GM18519 (cell line): ENCODE measurements around the gene TMEM100.
A peak's percentile ranks its signal among the peaks of the same experiment; 100 is the strongest.

ENCODE experiments used
- ATAC-seq: cut with Tn5 transposase; IDR thresholded peaks from one replicate; pipeline ENCODE4 v1.9.1; 2021; ENCODE audit warnings: mild to moderate bottlenecking, moderate library complexity; ENCODE audit not compliant: unreplicated experiment, low FRiP score

Gene TMEM100

DNA sequence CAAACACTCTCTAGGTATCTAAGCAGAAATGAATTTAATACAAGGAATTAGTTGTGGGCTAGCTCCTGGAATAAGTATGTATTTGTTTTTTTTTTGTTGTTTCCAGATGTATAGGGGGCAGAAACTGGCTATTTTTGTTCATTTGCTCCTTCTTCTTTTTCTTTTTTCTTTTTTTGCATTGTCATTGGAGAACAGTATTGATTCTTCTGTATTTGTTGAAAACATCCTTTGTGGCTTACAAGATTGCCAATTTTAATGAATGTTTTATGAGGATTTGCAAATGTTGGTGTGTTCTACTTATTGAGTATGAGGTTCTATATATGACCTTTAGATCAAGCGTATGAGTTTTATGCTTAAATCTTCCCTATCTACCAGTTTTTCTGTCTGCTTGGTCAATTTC, 22.6 kb upstream of the TMEM100 start:
- ATAC-seq = no peak

DNA sequence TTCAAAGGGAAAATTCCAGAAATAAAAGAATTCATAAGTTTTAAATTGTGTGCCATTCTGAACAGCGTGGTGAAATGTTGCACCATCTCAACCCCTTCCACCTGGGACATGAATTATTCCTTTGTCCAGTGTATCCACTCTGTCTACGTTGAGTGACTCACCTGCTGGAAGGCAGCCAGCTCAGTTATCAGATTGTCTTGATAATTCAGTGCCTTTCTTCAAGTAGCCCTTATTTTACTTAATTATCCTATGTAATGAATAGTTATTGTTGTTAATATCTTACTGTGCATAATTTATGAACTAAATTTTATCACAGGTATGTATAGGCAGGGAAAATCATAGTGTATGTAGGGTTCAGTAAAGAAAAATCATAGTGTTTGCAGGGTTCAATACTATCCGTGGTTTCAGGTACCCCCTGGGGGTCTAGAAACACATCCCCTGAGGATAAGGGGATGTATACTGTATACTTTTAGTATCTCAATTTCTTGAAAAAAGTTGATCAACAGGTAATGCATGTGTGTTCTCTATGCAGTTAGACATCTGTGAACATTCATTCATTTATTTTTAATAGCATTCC, 20.5 kb upstream of the TMEM100 start:
- ATAC-seq = peak; percentile 27

DNA sequence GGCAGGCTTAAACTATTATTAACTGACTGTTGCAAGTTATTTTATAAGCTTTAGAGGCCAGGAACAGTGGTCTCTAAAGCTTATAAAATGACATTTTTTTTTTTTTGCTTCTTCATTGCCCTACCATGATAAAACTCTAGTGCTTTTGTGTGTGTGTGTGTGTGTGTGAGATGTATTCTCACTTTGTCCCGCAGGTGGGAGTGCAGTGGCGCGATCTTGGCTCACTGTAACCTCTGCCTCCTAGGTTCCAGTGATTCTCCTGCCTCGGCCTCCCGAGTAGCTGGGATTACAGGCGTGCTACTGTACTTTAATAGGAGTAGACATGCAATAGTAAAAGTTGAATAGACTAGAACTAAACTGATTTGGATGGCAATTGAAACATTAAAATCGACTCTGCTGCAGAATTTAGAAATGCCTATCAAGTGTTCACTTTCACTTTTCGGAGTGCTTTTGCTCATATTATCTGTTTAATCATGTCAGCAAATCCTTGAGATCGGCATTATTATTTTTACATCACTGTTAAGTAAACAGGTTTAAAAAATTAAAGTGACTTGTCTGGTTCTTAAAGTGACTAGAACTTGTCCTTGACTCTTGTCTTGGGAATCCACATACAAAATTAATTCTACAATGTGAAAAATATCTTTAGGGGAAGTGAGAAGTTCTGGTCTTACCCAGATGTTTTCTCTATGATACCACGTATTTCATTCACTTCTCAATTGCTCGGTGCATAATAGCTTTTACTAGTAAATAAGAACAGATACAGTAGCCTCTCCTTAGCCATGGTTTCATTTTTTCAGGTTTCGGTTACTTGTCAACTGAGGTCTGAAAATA, 19.8 kb upstream of the TMEM100 start:
- peak; percentile 92 for ATAC-seq

DNA sequence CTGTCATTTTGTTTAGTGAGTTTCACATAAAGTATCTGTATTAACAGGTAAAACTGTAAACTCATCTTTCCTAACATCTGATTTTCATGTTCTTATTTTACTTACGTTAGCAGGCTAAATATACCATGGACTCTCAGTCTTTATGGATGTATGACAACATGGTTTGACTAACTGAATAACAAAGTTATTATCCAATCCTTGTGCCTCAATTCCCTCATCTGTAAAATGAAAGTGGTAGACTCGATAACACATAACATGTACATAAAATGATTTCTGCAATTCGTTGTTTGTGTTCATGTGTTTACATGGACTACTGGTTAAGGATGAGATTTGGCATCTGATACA, 18.7 kb upstream of the TMEM100 start:
- no peak for ATAC-seq

DNA sequence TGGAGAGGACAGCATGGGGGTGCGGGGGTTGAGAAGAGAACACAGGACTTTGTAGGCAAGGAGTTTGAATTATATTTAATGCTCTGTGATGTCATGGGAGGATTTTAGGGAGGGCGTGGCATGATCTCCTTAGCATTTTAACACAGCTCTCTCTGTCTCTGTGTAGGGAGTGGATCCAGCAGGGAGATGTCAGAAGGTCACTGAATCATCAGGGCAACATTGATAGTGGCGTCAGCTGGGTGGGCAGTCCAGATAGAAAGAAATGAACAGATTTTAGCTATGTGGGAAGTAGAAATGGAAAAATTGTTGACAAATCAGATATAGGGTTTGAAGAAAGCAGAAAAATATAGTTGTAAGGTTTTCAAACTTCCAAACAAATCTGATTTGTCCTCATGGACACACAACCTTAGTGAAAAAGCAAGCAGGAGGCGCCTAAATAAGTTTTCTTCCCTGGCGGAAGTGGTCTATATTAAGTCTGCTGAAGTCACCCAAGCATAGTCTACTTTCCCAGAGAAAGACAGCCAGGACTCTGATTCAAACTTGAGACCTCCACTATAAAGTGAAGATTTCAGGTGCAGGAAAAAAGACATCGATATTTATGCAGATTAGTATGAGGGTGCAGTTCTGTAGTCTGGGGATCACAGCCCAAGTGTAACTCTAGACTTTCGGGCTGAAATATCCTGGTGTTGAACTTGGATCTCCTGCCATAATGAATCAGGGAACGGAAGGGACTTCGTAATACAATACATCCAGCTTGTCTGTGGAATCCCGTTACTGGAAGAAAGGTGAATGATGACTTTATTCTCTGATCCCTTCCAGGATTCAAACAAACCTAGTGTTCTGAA, 18.1 kb upstream of the TMEM100 start:
- no peak for ATAC-seq

DNA sequence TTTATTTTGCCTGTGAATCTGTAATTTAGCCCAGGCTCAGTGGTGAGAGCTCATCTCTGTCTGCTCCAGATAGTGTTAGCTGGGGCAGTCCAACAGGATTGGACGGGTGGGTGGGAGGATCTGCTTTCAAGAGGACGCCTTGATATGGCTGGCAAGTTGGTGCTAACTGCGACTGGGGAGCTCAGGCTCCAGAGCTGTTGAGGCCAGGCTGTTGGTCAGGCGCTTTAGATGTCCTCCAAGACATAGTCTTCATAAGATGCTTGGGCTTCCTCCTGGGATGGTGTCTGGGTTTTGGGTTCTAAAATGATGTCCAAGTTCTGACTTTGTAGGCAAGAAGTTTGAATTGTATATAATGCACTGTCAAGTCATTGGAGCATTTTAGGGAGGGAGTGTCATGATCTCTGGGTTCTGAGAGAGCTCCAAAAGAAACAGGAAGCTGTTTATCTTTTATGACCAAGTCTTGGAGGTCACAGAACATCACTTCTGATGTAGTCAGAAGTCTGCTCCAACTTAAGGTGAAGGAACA, 15.4 kb upstream of the TMEM100 start:
- no peak for ATAC-seq

DNA sequence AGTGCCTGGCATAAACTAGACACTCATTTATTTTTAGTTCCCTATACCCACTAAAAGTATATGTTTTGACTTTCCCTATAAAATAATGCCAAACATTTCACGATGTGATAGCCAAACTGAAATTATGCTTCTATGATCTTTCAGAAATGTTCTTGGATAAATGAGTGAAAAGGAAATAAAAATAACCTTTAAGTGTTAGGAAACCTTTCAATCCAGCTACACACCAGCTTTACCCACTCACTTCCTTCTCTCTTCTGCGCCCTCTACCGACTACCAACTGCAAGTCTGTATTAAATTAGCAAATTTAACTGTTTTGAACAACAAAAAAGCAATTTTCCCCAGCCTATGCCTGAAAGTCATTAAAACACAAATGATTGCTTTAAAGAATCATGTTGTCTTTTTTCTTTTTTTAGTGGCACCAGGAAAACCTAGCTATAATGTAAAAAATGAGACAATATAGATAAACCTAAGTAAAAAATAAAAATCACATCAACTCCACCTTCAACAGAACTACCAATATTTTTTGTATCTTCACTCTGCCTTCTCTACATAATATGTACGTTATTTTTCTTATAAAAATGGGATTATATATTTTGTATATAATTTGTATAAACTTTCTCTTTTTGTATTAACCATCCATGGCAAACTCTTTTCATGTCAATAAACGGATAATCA, 13.2 kb upstream of the TMEM100 start:
- ATAC-seq = no peak

DNA sequence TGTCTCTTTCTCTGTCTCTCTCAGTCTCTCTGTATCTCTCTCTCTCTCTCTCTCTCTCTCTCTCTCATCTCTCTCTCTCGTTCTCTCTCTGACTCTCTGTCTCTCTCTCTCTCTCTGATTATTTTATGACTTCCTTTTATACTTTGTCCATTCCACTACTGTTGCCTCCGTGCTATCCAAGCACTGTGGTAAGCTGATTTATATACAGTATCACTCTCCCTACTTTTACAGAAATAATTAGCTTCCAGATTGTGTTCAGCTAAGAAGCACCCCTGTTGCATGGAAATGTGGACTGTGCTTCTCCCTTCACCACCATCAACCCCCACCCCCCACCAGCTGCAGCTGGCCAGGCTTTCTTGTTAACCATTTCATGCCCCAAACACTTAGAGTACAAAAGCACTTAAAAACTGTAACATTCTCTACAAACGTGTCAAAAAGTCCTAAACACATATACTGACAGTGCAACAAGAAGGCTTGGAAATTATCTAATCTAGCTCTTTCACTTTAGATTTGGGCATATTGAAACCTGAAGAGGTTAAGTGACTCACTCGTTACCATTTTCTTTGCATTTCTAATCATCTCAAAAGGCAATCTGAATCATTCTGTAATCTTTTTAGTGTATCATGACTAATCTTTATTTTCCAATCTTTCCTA, 11.6 kb upstream of the TMEM100 start:
- ATAC-seq = peak; percentile 56

DNA sequence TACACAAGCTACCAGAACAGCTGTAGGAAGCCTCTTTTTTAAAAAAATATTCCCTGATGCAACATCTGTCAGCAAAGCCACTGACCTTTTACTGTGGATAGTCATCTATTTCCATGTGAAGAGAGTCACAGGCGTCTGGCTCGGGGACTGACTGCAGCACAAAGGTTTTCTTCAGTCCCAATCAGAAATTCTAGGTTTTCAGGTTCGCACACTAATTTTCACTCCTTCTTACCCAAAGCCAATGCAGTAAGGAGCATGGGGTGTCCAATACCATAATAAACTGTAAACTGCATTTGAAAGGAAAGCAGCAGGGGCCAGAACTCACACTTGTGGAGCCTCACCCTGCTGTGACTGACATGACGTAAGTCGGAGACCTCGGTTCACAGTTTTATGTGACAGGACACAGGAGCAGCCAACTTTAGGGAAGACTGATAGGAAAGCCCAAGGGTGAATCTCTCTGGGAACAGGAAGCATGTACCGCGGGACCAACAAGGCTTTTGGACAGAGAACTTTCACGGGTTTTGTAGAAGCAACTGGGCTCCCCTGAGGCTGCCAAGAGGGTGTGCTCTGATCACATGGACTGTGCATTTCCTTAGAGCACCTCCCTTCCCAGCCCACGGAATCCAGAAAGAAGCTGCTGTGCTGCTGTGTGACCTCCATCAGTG, 9.1 kb upstream of the TMEM100 start:
- ATAC-seq = no peak

DNA sequence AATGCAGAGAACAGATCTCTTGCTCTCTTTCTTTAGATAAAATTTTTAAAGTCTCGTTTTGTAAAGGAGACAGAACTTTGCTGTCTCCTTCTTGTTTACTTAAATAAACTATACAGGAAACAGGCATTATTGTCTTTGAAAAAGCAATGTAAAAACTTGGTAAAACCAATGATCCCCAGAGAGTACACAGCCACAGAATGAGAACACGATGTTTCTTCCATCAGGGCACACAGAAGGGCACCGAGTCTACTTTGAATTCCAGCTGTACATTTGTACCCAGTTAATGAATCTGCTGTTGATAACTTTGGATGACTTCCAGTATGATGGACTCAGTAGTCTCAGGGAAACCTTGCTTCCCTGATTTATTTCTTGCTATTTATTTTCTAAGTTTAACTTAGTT, 8.1 kb upstream of the TMEM100 start:
- no peak for ATAC-seq

DNA sequence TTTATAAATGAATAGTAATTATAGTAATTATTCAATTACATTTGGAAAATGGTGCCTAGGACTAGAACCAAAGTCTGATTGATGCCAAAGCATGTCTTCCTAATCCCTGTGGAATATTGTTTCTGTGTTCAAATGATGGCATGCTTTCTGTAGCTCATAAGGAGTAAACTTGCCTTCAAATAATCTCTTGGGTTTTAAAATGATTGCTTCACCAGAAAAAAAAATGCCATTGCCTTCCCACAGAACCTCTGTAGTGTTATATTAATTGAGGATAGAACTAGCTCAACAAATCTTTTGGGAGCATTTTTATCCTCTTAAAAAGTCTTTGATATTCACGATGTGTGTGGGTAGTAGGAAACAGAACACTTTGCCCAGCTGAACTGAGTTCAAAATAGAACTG, 7.7 kb upstream of the TMEM100 start:
- no peak for ATAC-seq

DNA sequence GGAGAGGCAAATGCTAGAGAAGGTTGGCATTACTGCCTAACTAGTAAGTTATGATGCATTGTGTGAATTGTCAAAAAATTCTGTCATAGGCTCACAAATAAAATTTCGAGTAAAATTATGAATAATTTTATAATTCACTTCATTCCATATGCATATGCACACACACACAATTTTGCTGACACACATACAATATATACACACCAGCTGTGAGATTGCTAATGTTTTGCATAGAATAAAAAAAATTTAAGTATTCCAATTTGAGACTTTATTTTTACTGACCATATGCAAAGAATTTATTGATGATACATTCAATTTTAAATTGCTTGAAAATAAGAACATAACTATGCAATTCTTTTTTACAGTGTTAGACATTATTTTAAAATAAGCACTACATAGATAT, 6.8 kb upstream of the TMEM100 start:
- ATAC-seq = no peak

DNA sequence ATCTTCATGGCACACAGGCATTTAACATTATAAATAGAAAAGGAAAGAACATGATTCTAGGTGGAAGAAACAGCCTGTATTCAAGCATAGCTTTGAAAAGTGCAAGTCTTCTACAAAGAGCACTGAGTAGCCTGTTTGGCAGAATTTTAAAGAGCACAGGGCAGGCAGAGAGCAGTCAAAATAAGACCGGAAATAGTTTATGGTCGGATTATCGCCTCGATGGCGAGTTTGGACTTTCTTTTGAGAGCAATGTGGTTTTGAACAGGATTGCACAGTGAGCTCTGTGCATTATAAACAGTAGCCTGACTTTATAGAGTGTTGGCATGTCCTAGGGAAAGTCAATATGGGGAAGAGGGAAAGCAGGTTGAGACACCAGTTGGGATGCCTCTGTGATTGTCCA, 6.2 kb upstream of the TMEM100 start:
- ATAC-seq = no peak

DNA sequence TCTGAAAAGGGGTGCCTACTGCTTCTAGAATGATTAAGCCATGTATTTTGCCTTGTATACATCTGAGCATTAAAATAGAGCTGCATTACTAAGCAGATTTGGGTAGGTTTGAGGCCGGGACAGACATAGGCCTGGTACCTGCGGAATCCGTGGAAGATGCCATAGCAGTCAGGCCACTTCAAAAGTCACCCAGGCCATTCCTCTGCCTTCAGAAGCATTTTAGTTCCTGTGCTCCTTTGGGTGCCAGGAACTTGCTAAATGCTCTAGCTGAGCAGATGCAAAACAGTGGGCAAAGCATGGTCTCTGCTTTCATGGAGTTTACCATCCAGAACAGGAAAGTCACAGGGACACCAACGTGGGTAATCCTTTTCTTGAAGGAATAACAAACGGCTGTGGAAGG, 5.7 kb upstream of the TMEM100 start:
- ATAC-seq = no peak

DNA sequence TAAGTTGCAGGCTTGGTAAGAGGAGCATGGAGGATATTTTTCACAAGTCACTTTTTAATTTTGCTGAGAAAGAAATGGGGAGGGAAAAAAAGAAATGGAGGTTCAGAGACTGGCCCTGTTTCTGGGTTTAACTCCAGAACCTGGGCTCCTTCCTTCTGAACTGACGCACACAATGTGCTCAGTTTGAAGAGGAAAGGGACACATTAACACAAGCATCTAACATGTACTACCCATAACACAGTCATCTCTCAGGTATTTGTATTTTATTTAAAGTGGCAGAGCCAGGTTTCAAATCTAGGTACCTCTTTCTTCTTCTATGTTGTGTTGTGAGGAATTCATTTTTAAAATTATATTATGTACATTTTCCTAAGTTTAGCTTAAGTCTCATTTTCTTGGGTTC, 5.3 kb upstream of the TMEM100 start:
- ATAC-seq = no peak

DNA sequence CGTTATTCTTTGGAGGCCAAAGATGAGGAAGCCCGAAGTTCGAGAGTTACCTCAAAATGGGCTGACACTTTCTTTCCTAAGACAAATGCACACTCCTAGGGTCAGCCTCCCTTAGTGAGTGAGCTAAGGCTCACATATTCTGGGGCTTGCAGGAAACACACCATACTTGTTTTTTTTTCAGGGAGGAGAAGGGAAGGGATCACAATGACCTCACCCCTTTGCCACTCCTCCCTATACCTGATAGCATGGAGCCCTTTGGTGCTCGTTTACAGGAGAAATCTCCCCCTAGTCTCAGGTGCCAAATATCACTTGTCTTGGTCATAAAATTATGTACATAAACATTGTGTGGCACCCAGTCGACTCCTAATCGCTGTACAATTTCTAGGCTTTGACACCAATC, 4.6 kb upstream of the TMEM100 start:
- ATAC-seq = no peak

DNA sequence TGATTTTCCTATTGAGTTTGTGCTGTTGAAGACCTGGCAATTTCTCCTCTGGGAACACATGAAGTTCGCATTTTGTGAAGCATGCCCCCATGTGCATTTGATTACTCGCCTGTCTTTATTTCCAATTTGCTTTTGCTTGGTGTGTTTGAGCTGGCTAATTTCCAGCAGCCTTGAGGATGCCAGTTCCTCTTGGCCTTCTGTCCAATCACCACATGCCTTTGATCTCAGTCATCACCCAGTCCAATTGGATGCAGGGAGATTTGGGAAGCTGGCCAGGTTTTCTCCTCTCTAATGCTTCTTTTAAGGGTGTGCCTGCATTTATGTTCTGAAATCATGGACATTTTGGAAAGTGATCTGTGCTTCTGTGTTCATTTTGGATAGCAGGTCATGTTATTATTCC, 3.8 kb upstream of the TMEM100 start:
- ATAC-seq = no peak

DNA sequence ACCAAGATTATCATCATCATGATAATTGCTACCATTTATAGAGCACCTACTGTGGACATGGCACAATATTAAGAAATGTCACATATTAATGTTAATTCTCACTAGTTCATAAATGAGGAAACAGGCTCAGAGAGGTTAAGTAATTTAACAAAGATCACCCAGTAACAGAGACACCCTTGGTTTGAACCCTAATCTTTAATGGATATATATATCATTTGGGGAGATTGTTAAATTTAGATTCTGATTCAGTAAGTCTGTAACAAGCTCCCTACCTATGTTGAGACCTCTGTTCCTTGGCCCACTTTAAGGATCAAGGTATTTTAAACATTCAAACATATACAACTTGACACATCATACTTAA, 804 bp upstream of the TMEM100 start:
- no peak for ATAC-seq

DNA sequence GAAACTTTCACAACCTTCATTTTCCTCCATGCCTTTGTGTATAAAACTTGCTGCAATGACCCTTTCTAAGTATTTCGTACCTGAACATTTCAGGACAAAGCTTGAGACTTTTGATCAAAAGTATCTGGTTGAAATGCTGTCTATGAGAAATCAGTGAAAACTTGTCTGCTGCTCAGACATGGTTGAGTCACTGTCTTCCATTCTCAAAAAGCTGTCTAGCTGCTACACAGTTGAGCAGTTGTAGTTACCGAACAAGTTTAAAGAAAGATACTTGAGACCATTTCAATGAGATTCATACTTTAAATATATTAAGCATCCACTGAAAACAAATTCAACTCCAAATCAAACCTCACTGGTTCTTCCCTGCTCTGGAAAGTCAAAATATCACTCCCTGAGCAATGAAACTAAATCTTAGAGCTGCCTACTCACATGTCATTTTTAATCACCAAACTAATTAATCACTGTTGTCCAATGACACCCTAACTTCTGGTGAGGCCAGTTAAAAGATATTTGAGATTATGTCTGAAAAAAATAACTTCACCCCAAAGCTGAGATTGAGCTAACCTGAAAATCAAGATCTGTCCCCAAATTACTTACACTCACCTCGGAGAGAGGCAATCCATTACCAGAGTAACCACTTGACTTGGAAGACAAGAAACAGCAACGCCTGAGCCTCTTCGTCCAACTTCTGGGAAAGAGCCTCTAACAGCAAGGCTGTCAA, 488 bp downstream of the TMEM100 start:
- no peak for ATAC-seq
